Activated CD8-positive, alpha-beta T cell treated with anti-CD3 and anti-CD28 coated beads for 36 hours (primary cell): ENCODE measurements around the gene PPWD1. TPM values are rescaled to one million over a fixed set of nuclear protein-coding genes. Genes with fewer than 3 reads are reported as not detected.
A peak's percentile ranks its signal among the peaks of the same experiment; 100 is the strongest.

Source experiments
- ATAC-seq: fragments of 200-7000 bp; cut with Tn5 transposase; one replicate; pipeline ENCODE4 v1.10.0; 2021; ENCODE audit warnings: mild to moderate bottlenecking, moderate library complexity
- CTCF ChIA-PET: fragments of 350-600 bp; sonication (Branson Sonifier 250); formaldehyde crosslinking; loops from one replicate; lab custom pipeline; 2021; ENCODE audit warnings: antibody characterized with exemption; lab: Charles Lee
- POLR2A ChIA-PET: fragments of 350-600 bp; sonication (Branson Sonifier 250); formaldehyde crosslinking; loops from one replicate; lab custom pipeline; 2021; ENCODE audit warnings: antibody characterized with exemption; lab: Charles Lee
- DNase-seq: peaks from one replicate; pipeline ENCODE4 v3.0.0-alpha.2; 2020
- H3K27ac Mint-ChIP-seq: one replicate; pipeline ENCODE4 v1.8.0; 2021; ENCODE audit warnings: mild to moderate bottlenecking, mixed read lengths
- H3K27me3 Mint-ChIP-seq: one replicate; pipeline ENCODE4 v1.8.0; 2021; ENCODE audit warnings: mixed read lengths
- H3K36me3 Mint-ChIP-seq: one replicate; pipeline ENCODE4 v1.8.0; 2021; ENCODE audit warnings: low read depth, mixed read lengths
- H3K4me1 Mint-ChIP-seq: one replicate; pipeline ENCODE4 v1.8.0; 2021; ENCODE audit warnings: low read depth, mixed read lengths
- H3K4me3 Mint-ChIP-seq: one replicate; pipeline ENCODE4 v1.8.0; 2021; ENCODE audit warnings: mild to moderate bottlenecking, moderate library complexity, mixed read lengths
- H3K9me3 Mint-ChIP-seq: one replicate; pipeline ENCODE4 v1.8.0; 2021; ENCODE audit warnings: mixed read lengths
- intact Hi-C: fragments of 100-400 bp; cut with micrococcal nuclease; formaldehyde crosslinking; loops from one replicate; pipeline ENCODE4 v1.10.0; 2022
- total RNA-seq, 2 experiments: library from RNA; stranded (reverse); gene quantifications; one replicate each; pipeline ENCODE4 v1.2.3, GENCODE V29; 2021
- TF ChIP-seq, protein P1 (sequence below): fragments of 200-600 bp; IDR thresholded peaks from one replicate; pipeline ENCODE4 v1.8.0; 2022; ENCODE audit warnings: antibody characterized with exemption, mild to moderate bottlenecking

PPWD1 gene
- total RNA-seq, 2 experiments from 2014 or later, result 33.8 to 37.8 TPM

DNA sequence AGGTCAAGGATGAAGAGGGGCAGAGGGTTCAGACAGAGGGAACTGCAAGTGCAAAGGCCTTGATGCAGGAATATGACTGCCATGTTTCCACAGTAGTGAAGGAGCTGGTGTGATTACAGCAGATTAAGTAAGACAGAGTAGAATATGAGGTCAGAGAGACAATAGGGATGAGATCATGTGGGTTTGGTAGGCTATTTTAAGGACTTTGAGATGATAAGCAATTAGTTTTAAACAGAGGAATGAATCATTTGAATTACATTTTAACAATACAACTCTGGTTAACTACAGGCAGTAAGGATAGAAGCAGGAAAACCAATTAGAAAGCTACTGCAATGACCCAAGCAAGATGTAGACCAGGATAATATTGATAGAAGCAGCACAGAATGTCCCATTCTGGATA lies 7.8 kb upstream of the PPWD1 start:
- CTCF ChIA-PET, result interaction anchor here (0.5 to 1.1 kb wide), 2 partner anchors 44 to 1095 kb away, joined by 3 read pairs; no protein-coding TSS in a partner anchor

DNA sequence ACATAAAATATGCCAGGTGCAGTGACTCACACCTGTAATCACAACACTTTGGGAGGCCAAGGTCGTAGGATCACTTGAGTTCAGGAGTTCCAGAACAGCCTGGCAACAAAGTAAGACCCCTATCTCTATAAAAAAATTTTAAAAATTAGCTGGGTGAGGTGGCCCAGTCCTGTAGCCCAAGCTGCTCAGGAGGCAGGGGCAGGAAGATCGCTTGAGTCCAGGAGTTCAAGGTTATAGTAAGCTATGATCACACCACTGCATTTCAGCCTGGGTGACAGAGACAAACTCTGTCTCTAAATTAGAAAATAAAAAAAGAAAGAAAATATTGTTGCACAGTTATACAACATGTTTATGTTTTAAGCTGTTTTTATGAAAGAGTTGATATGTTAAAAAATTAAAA lies 6.9 kb upstream of the PPWD1 start:
- POLR2A ChIA-PET, result no interaction called here
- intact Hi-C loops, result no loop called here
- peaks cover 5% of the 10 kb centered on the region for H3K4me1 Mint-ChIP-seq
- no peak for ATAC-seq
- H3K36me3 Mint-ChIP-seq, result peaks cover 57% of the 10 kb centered on the region
- no peak overlapping the region for H3K4me3 Mint-ChIP-seq
- H3K27me3 Mint-ChIP-seq, result no peaks in the 10 kb centered on the region
- CTCF ChIA-PET, result interaction anchor here (1.1 kb wide), 1 partner anchor 45 kb away, joined by 3 read pairs; no protein-coding TSS in a partner anchor
- DNase-seq, result no peak
- TF ChIP-seq, protein P1, sequence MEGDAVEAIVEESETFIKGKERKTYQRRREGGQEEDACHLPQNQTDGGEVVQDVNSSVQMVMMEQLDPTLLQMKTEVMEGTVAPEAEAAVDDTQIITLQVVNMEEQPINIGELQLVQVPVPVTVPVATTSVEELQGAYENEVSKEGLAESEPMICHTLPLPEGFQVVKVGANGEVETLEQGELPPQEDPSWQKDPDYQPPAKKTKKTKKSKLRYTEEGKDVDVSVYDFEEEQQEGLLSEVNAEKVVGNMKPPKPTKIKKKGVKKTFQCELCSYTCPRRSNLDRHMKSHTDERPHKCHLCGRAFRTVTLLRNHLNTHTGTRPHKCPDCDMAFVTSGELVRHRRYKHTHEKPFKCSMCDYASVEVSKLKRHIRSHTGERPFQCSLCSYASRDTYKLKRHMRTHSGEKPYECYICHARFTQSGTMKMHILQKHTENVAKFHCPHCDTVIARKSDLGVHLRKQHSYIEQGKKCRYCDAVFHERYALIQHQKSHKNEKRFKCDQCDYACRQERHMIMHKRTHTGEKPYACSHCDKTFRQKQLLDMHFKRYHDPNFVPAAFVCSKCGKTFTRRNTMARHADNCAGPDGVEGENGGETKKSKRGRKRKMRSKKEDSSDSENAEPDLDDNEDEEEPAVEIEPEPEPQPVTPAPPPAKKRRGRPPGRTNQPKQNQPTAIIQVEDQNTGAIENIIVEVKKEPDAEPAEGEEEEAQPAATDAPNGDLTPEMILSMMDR, result no peak
- H3K9me3 Mint-ChIP-seq, result no peaks in the 10 kb centered on the region
- no peak overlapping the region for H3K27ac Mint-ChIP-seq

More for the DNA sequence above, 7.8 kb upstream of the PPWD1 start:
- POLR2A ChIA-PET, result no interaction called here
- no peak for DNase-seq
- Mint-ChIP-seq H3K27me3 (no peaks in the 10 kb centered on the region), H3K4me3 (no peak overlapping the region), H3K36me3 (peaks cover 61% of the 10 kb centered on the region), H3K9me3 (no peaks in the 10 kb centered on the region), H3K4me1 (peaks cover 2% of the 10 kb centered on the region), H3K27ac (no peak overlapping the region)
- TF ChIP-seq, protein P1, result no peak
- intact Hi-C loops, result no loop called here
- no peak for ATAC-seq

DNA sequence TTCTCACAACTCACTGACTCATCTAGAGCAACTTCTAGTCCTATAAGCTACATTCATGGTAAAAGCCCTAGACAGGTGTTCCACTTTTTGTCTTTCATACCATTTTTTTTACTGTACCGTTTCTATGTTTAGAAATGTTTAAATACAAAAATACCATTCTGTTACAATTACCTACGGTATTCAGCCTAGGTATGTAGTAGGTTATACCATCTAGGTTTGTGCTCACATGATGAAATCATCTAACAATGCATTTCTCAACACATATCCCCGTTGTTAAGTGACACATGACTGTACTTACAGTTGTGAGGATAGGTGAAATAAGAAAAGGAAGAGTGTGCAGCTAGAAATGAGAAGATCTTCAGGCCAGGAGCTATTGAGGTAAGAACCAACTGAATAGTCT lies 6.4 kb upstream of the PPWD1 start:
- H3K4me1 Mint-ChIP-seq, result peaks cover 9% of the 10 kb centered on the region
- no peak overlapping the region for H3K4me3 Mint-ChIP-seq
- ChIA-PET POLR2A (no interaction called here), CTCF (no interaction called here)
- H3K27me3 Mint-ChIP-seq, result no peaks in the 10 kb centered on the region
- H3K9me3 Mint-ChIP-seq, result no peaks in the 10 kb centered on the region
- ATAC-seq, result no peak
- peaks cover 59% of the 10 kb centered on the region for H3K36me3 Mint-ChIP-seq
- intact Hi-C loops, result no loop called here
- TF ChIP-seq, protein P1, result no peak
- DNase-seq, result no peak
- H3K27ac Mint-ChIP-seq, result no peak overlapping the region

DNA sequence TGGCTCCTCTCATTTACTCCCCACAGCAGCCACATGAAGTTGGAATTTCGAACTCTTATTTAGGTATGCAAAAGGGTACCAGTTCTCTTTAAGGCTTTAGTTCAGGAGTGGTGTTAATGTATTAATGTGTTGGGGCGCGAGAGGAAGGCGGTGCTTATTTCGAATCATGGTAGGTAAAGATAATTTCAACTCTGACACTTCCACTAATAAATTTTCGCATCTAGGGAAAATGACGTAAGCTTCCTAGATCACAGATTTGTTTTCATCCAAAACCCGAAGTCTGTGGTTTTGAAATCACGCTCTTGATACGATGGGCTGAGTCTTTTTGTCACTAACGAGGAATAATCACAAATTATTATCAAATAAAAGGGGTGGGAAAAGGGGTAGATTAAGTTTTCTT lies 681 bp downstream of the PPWD1 start:
- CTCF ChIA-PET, result no interaction called here
- H3K27me3 Mint-ChIP-seq, result no peaks in the 10 kb centered on the region
- H3K4me3 Mint-ChIP-seq, result peak overlapping the region; percentile 94
- peaks cover 44% of the 10 kb centered on the region for H3K4me1 Mint-ChIP-seq
- H3K27ac Mint-ChIP-seq, result peak overlapping the region; percentile 98
- no peaks in the 10 kb centered on the region for H3K9me3 Mint-ChIP-seq
- H3K36me3 Mint-ChIP-seq, result peaks cover 28% of the 10 kb centered on the region
- POLR2A ChIA-PET, result interaction anchor here (1.2 to 2.7 kb wide), 8 partner anchors 8 to 461 kb away, joined by 4 to 22 read pairs (median 6); partner anchors contain the start of genes SHLD3, TRAPPC13 and TRIM23
- DNase-seq (no peak), ATAC-seq (no peak)
- TF ChIP-seq, protein P1, result no peak
- intact Hi-C loops, result loop anchor here (5.0 kb wide), 1 partner anchor 59 kb away; the partner anchor contains the start of gene TRIM23

DNA sequence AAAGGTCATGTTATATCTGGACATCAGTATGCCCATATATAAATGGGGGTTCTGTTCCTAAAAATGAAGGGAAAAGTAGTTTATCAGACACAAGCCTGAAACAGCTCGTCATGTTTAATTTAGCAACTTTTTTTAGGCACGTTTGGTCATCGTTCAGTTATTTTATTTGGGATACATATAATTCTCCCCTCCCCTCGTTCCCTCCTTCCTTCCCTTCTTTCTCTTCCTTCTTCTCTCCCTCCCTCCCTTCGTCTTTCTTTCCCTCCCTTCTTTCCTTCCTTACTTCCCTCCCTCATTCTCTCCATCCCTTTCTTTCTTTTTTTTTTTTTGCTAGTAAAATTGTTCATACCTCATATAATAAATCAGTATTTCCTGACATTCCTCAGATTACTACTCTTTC lies 3.4 kb downstream of the PPWD1 start:
- Mint-ChIP-seq H3K36me3 (peaks cover 13% of the 10 kb centered on the region), H3K9me3 (no peaks in the 10 kb centered on the region), H3K4me1 (peaks cover 43% of the 10 kb centered on the region), H3K27ac (peak overlapping the region; percentile 58), H3K4me3 (no peak overlapping the region), H3K27me3 (no peaks in the 10 kb centered on the region)
- ATAC-seq (no peak), DNase-seq (no peak)
- POLR2A ChIA-PET, result no interaction called here
- TF ChIP-seq, protein P1, result no peak
- intact Hi-C loops, result no loop called here
- CTCF ChIA-PET, result no interaction called here
